NCI-H2227 treated with DMSO at 0.1 percent for 48 hours (cell line): ENCODE measurements around the gene ATRX.
"Not testable (repeated sequence)": the region's sequence is repeated elsewhere in the genome, so short reads cannot be mapped to it uniquely, and the experiment has no call there.

Experiments used
- DNase-seq: peaks from one replicate; lab custom pipeline; 2025; lab: John Stamatoyannopoulos, UW

The ATRX gene

GRCh38 chrX:77622672-77623071 lies 163.3 kb downstream of the ATRX start:
- no peak for DNase-seq

GRCh38 chrX:77622233-77622632 lies 163.8 kb downstream of the ATRX start:
- DNase-seq = no peak

GRCh38 chrX:77621453-77621852 lies 164.6 kb downstream of the ATRX start:
- not testable (repeated sequence) for DNase-seq

- DNase-seq = no peak
Observed at GRCh38 chrX:77617206-77617605, 168.8 kb downstream of the ATRX start.

- no peak for DNase-seq
Observed at GRCh38 chrX:77603635-77604336, 182.2 kb downstream of the ATRX start.

GRCh38 chrX:77597511-77597910 lies 188.5 kb downstream of the ATRX start:
- no peak for DNase-seq

GRCh38 chrX:77597090-77597489 lies 188.9 kb downstream of the ATRX start:
- no peak for DNase-seq

GRCh38 chrX:77595848-77596247 lies 190.2 kb downstream of the ATRX start:
- no peak for DNase-seq

GRCh38 chrX:77572322-77572721 lies 213.7 kb downstream of the ATRX start:
- no peak for DNase-seq

- no peak for DNase-seq
Observed at GRCh38 chrX:77565278-77565677, 220.7 kb downstream of the ATRX start.

GRCh38 chrX:77564823-77565222 lies 221.2 kb downstream of the ATRX start:
- no peak for DNase-seq

- DNase-seq = no peak
Observed at GRCh38 chrX:77561372-77561771, 224.6 kb downstream of the ATRX start.

GRCh38 chrX:77556276-77556675 lies 229.7 kb downstream of the ATRX start:
- DNase-seq = no peak

- DNase-seq = no peak
Observed at GRCh38 chrX:77548751-77549150, 237.3 kb downstream of the ATRX start.

- DNase-seq = not testable (repeated sequence)
Observed at GRCh38 chrX:77539778-77540177, 246.2 kb downstream of the ATRX start.

- not testable (repeated sequence) for DNase-seq
Observed at GRCh38 chrX:77531261-77531660, 254.8 kb downstream of the ATRX start.

GRCh38 chrX:77528034-77528433 lies 258.0 kb downstream of the ATRX start:
- DNase-seq = no peak

GRCh38 chrX:77527233-77528001 lies 258.6 kb downstream of the ATRX start:
- no peak for DNase-seq

GRCh38 chrX:77519765-77520164 lies 266.3 kb downstream of the ATRX start:
- no peak for DNase-seq

- no peak for DNase-seq
Observed at GRCh38 chrX:77514177-77514576, 271.8 kb downstream of the ATRX start.

- DNase-seq = no peak
Observed at GRCh38 chrX:77510007-77510406, 276.0 kb downstream of the ATRX start.

- DNase-seq = no peak
Observed at GRCh38 chrX:77505227-77505626, 280.8 kb downstream of the ATRX start.

- no peak for DNase-seq
Observed at GRCh38 chrX:77502951-77503525, 283.0 kb downstream of the ATRX start.
